ENCODE results near the gene MIF4GD.

GRCh38 chr17:75288359-75288758 is 17.3 kb upstream of the MIF4GD start:
- TF ChIP-seq CTCF (IDR thresholded peaks at IDR 0.05; ENCODE audit: poor library complexity) (no peak), EZH2phosphoT487 (IDR thresholded peaks at IDR 0.05; ENCODE audit: low read depth, severe bottlenecking, unreplicated experiment) (no peak)
